HUES48 (cell line): Measurements from ENCODE around the gene BHLHE23.

Experiments used
- H3K27ac ChIP-seq: one replicate; pipeline ENCODE4 v1.7.0; 2013; ENCODE audit warnings: low read depth, low read length, inconsistent platforms
- H3K27me3 ChIP-seq: 2 replicates; pipeline ENCODE4 v1.6.1; 2013; ENCODE audit warnings: mild to moderate bottlenecking, low read length; ENCODE audit not compliant: control insufficient read depth, insufficient read depth
- H3K36me3 ChIP-seq: 2 replicates; pipeline ENCODE4 v1.6.1; 2013; ENCODE audit warnings: low read length; ENCODE audit not compliant: control insufficient read depth, insufficient read depth
- H3K4me1 ChIP-seq: 2 replicates; pipeline ENCODE4 v1.6.1; 2013; ENCODE audit warnings: mild to moderate bottlenecking, low read length; ENCODE audit not compliant: control insufficient read depth, insufficient read depth
- H3K4me3 ChIP-seq: 2 replicates; pipeline ENCODE4 v1.5.1; 2013; ENCODE audit warnings: mild to moderate bottlenecking, low read depth, low read length
- H3K9ac ChIP-seq: 2 replicates; pipeline ENCODE4 v1.6.1; 2013; ENCODE audit warnings: mild to moderate bottlenecking, low read depth, low read length, moderate library complexity
- H3K9me3 ChIP-seq: 2 replicates; pipeline ENCODE4 v1.6.1; 2013; ENCODE audit warnings: low read length; ENCODE audit not compliant: control insufficient read depth, insufficient read depth

The BHLHE23 gene

GRCh38 chr20:63006540-63007359, at the start of gene BHLHE23:
BHLHE23 (minus strand) TSS chr20:63006964; CDS start chr20:63006774, 190 bp downstream.
- Histone ChIP-seq H3K36me3 (no peaks in the 10 kb centered on the region), H3K4me3 (peak within 1 kb of the TSS; percentile 50), H3K27ac (no peak within 1 kb of the TSS), H3K9me3 (no peaks in the 10 kb centered on the region), H3K4me1 (peaks cover 18% of the 10 kb centered on the region), H3K27me3 (peaks cover 92% of the 10 kb centered on the region), H3K9ac (no peak within 1 kb of the TSS)

GRCh38 chr20:63055575-63056235, 48.9 kb upstream of the BHLHE23 start:
- H3K27ac ChIP-seq: no peak overlapping the region
- no peak overlapping the region; the same call in 1 of the 2 replicates for H3K4me3 ChIP-seq
- no peaks in the 10 kb centered on the region for H3K36me3 ChIP-seq
- H3K9me3 ChIP-seq: 0 out of 2 replicates have a peak, but pooled peaks cover 3% of the 10 kb centered on the region
- H3K27me3 ChIP-seq: 0 out of 2 replicates have a peak, but pooled peaks cover 2% of the 10 kb centered on the region
- no peaks in the 10 kb centered on the region for H3K4me1 ChIP-seq
- no peak overlapping the region for H3K9ac ChIP-seq

- Histone ChIP-seq H3K9ac (no peak overlapping the region), H3K4me1 (no peaks in the 10 kb centered on the region), H3K9me3 (0 out of 2 replicates have a peak, but pooled peaks cover 3% of the 10 kb centered on the region), H3K27ac (no peak overlapping the region), H3K4me3 (no peak overlapping the region), H3K36me3 (no peaks in the 10 kb centered on the region), H3K27me3 (0 out of 2 replicates have a peak, but pooled peaks cover 2% of the 10 kb centered on the region)
Observed at GRCh38 chr20:63054681-63055240, 48.0 kb upstream of the BHLHE23 start.

GRCh38 chr20:63054103-63054474, 47.3 kb upstream of the BHLHE23 start:
- no peak overlapping the region for H3K4me3 ChIP-seq
- H3K4me1 ChIP-seq: no peaks in the 10 kb centered on the region
- H3K9ac ChIP-seq: no peak overlapping the region
- H3K9me3 ChIP-seq: 0 out of 2 replicates have a peak, but pooled peaks cover 3% of the 10 kb centered on the region
- 0 out of 2 replicates have a peak, but pooled peaks cover 2% of the 10 kb centered on the region for H3K27me3 ChIP-seq
- H3K27ac ChIP-seq: no peak overlapping the region
- no peaks in the 10 kb centered on the region for H3K36me3 ChIP-seq

GRCh38 chr20:63053432-63054102, 46.8 kb upstream of the BHLHE23 start:
- Histone ChIP-seq H3K9me3 (0 out of 2 replicates have a peak, but pooled peaks cover 3% of the 10 kb centered on the region), H3K27ac (no peak overlapping the region), H3K36me3 (no peaks in the 10 kb centered on the region), H3K27me3 (0 out of 2 replicates have a peak, but pooled peaks cover 2% of the 10 kb centered on the region), H3K9ac (no peak overlapping the region), H3K4me1 (no peaks in the 10 kb centered on the region), H3K4me3 (no peak overlapping the region)

GRCh38 chr20:63052571-63053431, 46.0 kb upstream of the BHLHE23 start:
- Histone ChIP-seq H3K9me3 (0 out of 2 replicates have a peak, but pooled peaks cover 3% of the 10 kb centered on the region), H3K27ac (no peak overlapping the region), H3K27me3 (0 out of 2 replicates have a peak, but pooled peaks cover 2% of the 10 kb centered on the region), H3K36me3 (no peaks in the 10 kb centered on the region), H3K4me3 (no peak overlapping the region), H3K9ac (no peak overlapping the region), H3K4me1 (no peaks in the 10 kb centered on the region)

- no peaks in the 10 kb centered on the region for H3K36me3 ChIP-seq
- H3K9me3 ChIP-seq: no peaks in the 10 kb centered on the region
- 0 out of 2 replicates have a peak, but pooled peaks cover 2% of the 10 kb centered on the region for H3K27me3 ChIP-seq
- H3K4me3 ChIP-seq: no peak overlapping the region
- no peak overlapping the region for H3K27ac ChIP-seq
- no peak overlapping the region for H3K9ac ChIP-seq
- H3K4me1 ChIP-seq: no peaks in the 10 kb centered on the region
Observed at GRCh38 chr20:63051911-63052310, 45.1 kb upstream of the BHLHE23 start.

GRCh38 chr20:63051186-63051860, 44.6 kb upstream of the BHLHE23 start:
- no peak overlapping the region for H3K9ac ChIP-seq
- H3K4me1 ChIP-seq: no peaks in the 10 kb centered on the region
- H3K27ac ChIP-seq: no peak overlapping the region
- no peaks in the 10 kb centered on the region for H3K9me3 ChIP-seq
- H3K27me3 ChIP-seq: no peaks in the 10 kb centered on the region
- no peaks in the 10 kb centered on the region for H3K36me3 ChIP-seq
- no peak overlapping the region for H3K4me3 ChIP-seq

- no peak overlapping the region for H3K27ac ChIP-seq
- H3K27me3 ChIP-seq: no peaks in the 10 kb centered on the region
- no peaks in the 10 kb centered on the region for H3K36me3 ChIP-seq
- no peaks in the 10 kb centered on the region for H3K9me3 ChIP-seq
- no peak overlapping the region for H3K4me3 ChIP-seq
- no peak overlapping the region for H3K9ac ChIP-seq
- no peaks in the 10 kb centered on the region for H3K4me1 ChIP-seq
Observed at GRCh38 chr20:63050406-63050805, 43.6 kb upstream of the BHLHE23 start.
